ENCODE data around the gene TTC39B.

DNA sequence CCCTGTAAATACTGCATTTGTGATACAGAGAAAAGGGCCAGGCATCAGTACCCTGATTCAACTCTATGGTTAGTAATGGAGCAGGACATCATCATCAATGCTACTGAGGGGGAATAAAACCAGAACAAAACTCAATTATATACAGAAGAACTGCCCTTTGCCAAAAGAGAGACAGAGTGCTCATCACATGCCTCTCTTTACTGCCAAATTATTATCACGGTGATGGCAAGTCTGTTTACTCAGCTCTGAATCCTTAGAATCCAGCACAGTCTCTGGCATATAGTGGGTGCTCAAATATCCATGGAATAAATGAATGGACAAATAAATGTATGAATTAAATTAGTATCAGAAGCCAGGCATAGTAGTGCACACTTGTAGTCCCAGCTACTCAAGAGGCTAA lies 130.2 kb downstream of the TTC39B start:
- TF ChIP-seq, protein P1, sequence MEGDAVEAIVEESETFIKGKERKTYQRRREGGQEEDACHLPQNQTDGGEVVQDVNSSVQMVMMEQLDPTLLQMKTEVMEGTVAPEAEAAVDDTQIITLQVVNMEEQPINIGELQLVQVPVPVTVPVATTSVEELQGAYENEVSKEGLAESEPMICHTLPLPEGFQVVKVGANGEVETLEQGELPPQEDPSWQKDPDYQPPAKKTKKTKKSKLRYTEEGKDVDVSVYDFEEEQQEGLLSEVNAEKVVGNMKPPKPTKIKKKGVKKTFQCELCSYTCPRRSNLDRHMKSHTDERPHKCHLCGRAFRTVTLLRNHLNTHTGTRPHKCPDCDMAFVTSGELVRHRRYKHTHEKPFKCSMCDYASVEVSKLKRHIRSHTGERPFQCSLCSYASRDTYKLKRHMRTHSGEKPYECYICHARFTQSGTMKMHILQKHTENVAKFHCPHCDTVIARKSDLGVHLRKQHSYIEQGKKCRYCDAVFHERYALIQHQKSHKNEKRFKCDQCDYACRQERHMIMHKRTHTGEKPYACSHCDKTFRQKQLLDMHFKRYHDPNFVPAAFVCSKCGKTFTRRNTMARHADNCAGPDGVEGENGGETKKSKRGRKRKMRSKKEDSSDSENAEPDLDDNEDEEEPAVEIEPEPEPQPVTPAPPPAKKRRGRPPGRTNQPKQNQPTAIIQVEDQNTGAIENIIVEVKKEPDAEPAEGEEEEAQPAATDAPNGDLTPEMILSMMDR (IDR thresholded peaks at IDR 0.05): no peak
- TF ChIP-seq EZH2 (IDR thresholded peaks at IDR 0.05): no peak
- no peak for TF ChIP-seq EZH2phosphoT487 (IDR thresholded peaks at IDR 0.05)

Data from neural progenitor cell (in vitro differentiated cells).